B cell (primary cell): ENCODE results near the gene MID2.

ENCODE experiments used
- CTCF ChIP-seq: fragments of 200-600 bp; IDR thresholded peaks from one replicate; pipeline ENCODE4 v1.8.0; 2022; ENCODE audit warnings: antibody characterized with exemption, mild to moderate bottlenecking
- EZH2 ChIP-seq: IDR thresholded peaks from 2 replicates; pipeline ENCODE4 v1.6.1; 2012; ENCODE audit warnings: borderline replicate concordance, low read depth, mild to moderate bottlenecking, moderate library complexity, low read length; ENCODE audit not compliant: insufficient read depth, poor library complexity, severe bottlenecking

- no peak for TF ChIP-seq CTCF
- TF ChIP-seq EZH2 = no peak
These were observed 146.0 kb downstream of the MID2 start for GRCh38 chrX:107971636-107972035.
